ENCODE data around the gene CORO1A.
"Not testable (repeated sequence)": the region's sequence is repeated elsewhere in the genome, so short reads cannot be mapped to it uniquely, and the experiment has no call there.

- not testable (repeated sequence) for TF ChIP-seq CHD2 (IDR thresholded peaks at IDR 0.05; ENCODE audit: low read length, partially characterized antibody); EP300 (IDR thresholded peaks at IDR 0.05); CTCF (IDR thresholded peaks at IDR 0.05); JUN (IDR thresholded peaks at IDR 0.05); NPAS2 (CRISPR knock-in tag; IDR thresholded peaks at IDR 0.05; ENCODE audit: borderline replicate concordance); POLR2A (IDR thresholded peaks at IDR 0.05; ENCODE audit: low read length); SREBF2 (IDR thresholded peaks at IDR 0.05); MAFK (IDR thresholded peaks at IDR 0.05; ENCODE audit: partially characterized antibody)
Measured at GRCh38 chr16:30205541-30206236, 22.3 kb downstream of the CORO1A start.

All from A549 (cell line).